ENCODE data around the gene ZNF500. TPM values are rescaled to one million over a fixed set of nuclear protein-coding genes. Genes with fewer than 3 reads are reported as not detected.

The ZNF500 gene
- total and polyA plus RNA-seq, 8 donors, result 12.5 to 20.8 (median 15.2) TPM

DNA sequence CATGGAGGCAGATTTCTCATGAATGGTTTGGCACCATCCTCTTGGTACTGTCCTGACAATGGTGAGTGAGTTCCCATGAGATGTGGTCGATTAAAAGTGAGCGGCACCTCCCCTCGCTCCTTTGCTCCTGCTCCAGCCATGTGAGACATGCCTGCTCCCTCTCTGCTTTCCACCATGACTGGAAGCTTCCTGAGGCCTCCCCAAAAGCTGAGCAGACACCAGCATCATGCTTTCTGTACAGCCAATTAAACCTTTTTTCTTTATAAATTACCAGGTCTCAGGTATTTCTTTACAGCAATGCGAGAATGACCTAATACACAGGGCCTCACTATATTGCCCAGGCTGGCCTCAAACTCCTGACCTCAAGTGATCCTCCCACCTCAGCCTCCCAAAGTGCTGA lies 12.1 kb downstream of the ZNF500 start:
- Histone ChIP-seq H3K4me3 (no peak overlapping the region), H3K36me3 (peaks cover 0 to 100% of the 10 kb centered on the region in 2 donors), H3K9me3 (peaks cover 0 to 4% of the 10 kb centered on the region in 2 donors), H3K27ac (no peak overlapping the region), H3K27me3 (no peaks in the 10 kb centered on the region), H3K4me1 (no peaks in the 10 kb centered on the region)
- intact Hi-C loops (cut with DNase I), result no loop called here
- TF ChIP-seq CTCF (IDR thresholded peaks at IDR 0.05), result no peak
- ATAC-seq, result no peak
- DNase-seq, result no peak

DNA sequence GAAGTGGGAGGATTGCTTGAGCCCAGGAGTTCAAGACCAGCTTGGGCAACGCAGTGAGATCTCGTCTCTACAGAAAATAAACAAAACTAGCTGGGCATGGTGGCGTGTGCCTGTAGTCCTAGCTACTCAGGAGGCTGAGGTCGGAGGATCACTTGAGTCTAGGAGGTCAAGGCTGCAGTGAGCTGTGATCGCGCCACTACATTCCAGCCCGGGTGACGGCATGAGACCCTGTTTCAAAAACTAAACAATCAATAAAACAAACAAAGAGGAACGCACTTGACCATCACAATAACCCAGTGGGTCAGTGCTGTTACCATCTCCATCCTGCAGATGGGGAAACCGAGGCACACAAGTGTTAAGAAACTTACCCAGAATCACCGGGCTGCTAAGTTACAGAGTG lies 13.7 kb downstream of the ZNF500 start:
- no peaks in the 10 kb centered on the region for H3K27me3 ChIP-seq
- no peak for TF ChIP-seq CTCF (IDR thresholded peaks at IDR 0.05)
- H3K4me3 ChIP-seq, result no peak overlapping the region
- peaks cover 0 to 94% of the 10 kb centered on the region in 2 donors for H3K36me3 ChIP-seq
- intact Hi-C loops (cut with DNase I), result no loop called here
- ATAC-seq (no peak), DNase-seq (no peak)
- H3K27ac ChIP-seq, result no peak overlapping the region
- peaks cover 0 to 4% of the 10 kb centered on the region in 2 donors for H3K9me3 ChIP-seq
- no peaks in the 10 kb centered on the region for H3K4me1 ChIP-seq

DNA sequence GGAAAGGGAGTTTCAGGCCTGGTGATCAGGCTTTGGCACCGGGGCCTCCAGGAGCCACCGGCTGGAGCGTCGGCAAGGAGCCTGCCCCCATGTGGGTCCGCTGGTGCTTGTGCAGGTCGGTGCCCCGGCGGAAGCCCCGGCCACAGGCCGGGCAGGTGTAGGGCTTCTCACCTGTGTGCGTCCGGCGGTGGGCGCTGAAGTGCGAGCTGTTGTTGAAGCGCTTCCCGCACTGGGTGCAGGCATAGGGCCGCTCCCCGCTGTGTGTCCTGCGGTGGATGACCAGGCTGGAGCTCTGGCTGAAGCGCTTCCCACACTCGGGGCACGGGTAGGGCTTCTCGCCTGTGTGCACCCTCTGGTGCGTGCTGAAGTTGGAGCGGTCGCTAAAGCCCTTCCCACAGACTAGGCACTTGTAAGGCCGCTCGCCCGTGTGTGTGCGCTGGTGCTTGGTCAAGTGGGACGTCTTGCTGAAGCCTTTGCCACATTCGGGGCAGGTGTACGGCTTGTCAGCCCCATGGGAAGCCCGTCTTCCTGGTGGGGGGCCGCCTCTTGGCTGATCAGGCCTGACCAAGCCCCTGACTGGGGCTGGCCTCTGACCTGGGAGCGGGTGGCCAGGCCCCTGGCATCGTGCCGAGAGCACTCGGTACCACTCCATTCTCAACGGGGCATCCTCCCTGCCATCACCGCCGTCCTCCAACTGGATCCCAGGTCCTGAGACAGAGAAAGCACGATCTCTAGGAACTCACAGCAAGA lies 14.4 kb downstream of the ZNF500 start:
- Histone ChIP-seq H3K27me3 (no peaks in the 10 kb centered on the region), H3K27ac (no peak overlapping the region), H3K36me3 (peaks cover 0 to 87% of the 10 kb centered on the region in 2 donors), H3K4me3 (no peak overlapping the region), H3K9me3 (peaks cover 0 to 4% of the 10 kb centered on the region in 2 donors), H3K4me1 (no peaks in the 10 kb centered on the region)
- no peak for TF ChIP-seq CTCF (IDR thresholded peaks at IDR 0.05)
- intact Hi-C loops (cut with DNase I), result no loop called here
- DNase-seq (no peak), ATAC-seq (no peak)

GRCh38 chr16:4750896-4751295 lies 16.1 kb downstream of the ZNF500 start:
- peaks cover 0 to 70% of the 10 kb centered on the region in 2 donors for H3K36me3 ChIP-seq

More at GRCh38 chr16:4750896-4751295, 16.1 kb downstream of the ZNF500 start:
- peaks cover 0 to 4% of the 10 kb centered on the region in 2 donors for H3K9me3 ChIP-seq
- no peaks in the 10 kb centered on the region for H3K27me3 ChIP-seq
- ATAC-seq, result no peak
- H3K4me3 ChIP-seq, result no peak overlapping the region
- no peak overlapping the region for H3K27ac ChIP-seq
- no peak for TF ChIP-seq CTCF (IDR thresholded peaks at IDR 0.05)
- H3K4me1 ChIP-seq, result no peaks in the 10 kb centered on the region
- DNase-seq, result no peak
- intact Hi-C loops (cut with DNase I), result no loop called here
